ENCODE data around the gene ASPSCR1.

DNA sequence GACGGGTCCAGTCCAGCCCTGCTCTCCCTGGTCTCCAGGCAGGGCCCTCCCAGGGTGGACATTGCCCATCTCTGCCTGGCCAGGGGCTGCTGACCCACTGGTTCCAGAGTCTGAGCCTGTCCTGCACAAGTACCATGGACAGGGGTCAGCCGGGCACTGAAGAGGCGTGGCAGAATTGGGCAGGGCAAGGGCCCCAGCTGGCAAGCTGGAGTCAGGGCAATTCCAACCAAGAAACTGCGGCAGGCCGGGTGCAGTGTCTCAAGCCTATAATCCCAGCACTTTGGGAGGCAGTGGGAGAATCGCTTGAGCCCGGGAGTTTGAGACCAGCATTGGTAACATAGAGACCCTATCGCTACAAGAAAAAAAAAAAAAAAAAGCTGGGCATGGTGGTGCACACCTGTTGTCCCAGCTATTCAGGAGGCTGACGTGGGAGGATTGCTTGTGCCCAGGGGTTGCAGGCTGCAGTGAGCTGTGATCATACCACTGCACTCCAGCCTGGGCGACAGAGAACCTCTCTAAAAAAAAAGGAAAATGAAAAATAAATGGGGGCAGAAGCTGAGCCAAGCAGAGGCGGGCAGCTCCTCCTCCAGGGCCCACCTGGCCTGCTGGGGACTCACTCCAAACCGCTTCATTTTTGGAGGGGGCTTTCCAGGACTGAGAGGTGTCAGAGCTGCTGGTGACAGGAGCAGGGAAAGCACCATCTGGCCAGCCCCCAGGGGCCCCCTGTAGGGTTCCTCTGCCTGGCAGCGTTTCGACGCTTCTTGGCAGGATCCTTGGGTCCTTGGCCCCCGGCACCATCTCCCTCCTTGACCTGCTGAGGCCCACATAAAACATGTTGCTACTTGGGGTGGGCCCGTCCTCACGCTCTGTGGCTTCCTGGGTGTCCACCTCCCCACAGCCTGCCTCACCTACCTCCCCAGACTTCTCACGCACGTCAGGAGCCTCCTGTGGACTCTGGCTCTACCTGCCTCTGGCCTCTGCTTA is 47.0 kb upstream of the ASPSCR1 start:
- TF ChIP-seq, protein P1, sequence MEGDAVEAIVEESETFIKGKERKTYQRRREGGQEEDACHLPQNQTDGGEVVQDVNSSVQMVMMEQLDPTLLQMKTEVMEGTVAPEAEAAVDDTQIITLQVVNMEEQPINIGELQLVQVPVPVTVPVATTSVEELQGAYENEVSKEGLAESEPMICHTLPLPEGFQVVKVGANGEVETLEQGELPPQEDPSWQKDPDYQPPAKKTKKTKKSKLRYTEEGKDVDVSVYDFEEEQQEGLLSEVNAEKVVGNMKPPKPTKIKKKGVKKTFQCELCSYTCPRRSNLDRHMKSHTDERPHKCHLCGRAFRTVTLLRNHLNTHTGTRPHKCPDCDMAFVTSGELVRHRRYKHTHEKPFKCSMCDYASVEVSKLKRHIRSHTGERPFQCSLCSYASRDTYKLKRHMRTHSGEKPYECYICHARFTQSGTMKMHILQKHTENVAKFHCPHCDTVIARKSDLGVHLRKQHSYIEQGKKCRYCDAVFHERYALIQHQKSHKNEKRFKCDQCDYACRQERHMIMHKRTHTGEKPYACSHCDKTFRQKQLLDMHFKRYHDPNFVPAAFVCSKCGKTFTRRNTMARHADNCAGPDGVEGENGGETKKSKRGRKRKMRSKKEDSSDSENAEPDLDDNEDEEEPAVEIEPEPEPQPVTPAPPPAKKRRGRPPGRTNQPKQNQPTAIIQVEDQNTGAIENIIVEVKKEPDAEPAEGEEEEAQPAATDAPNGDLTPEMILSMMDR (IDR thresholded peaks at IDR 0.05) = no peak
- TF ChIP-seq POLR2A (IDR thresholded peaks at IDR 0.05) = no peak

Measured in esophagus squamous epithelium (tissue), 4 donors.